Measurements from ENCODE around the gene PIGW.

- TF ChIP-seq REST (IDR thresholded peaks at IDR 0.05; ENCODE audit: insufficient read depth in 1 of 2, low read depth in 2 of 2, low read length in 2 of 2), result no peak
- TF ChIP-seq POLR2AphosphoS5 (IDR thresholded peaks at IDR 0.05; ENCODE audit: low read depth, low read length), result peak; percentile 84
- TF ChIP-seq TAF1 (IDR thresholded peaks at IDR 0.05; ENCODE audit: borderline replicate concordance, insufficient read depth, low read length), result peak; percentile 72
Measured at GRCh38 chr17:36544307-36545076, 9.7 kb downstream of the PIGW start, which contains the start of gene GGNBP2.
